GM23338 (cell line): ENCODE results near the gene KRT79. TPM values are rescaled to one million over a fixed set of nuclear protein-coding genes. Genes with fewer than 3 reads are reported as not detected.

Experiments used
- ATAC-seq: fragments of 200-7000 bp; cut with Tn5 transposase; 3 replicates; pipeline ENCODE4 v1.9.1; 2020
- DNase-seq: peaks from one replicate; pipeline ENCODE4 v3.0.0-alpha.2; 2015; ENCODE audit warnings: low spot score
- H2AFZ ChIP-seq: fragments of 200-600 bp; sonication (generic); 2 replicates; pipeline ENCODE4 v1.8.0; 2016; ENCODE audit warnings: antibody characterized with exemption, mild to moderate bottlenecking, moderate library complexity
- H3F3A ChIP-seq: fragments of 200-600 bp; sonication (generic); replicated peaks from 2 replicates; pipeline ENCODE4 v1.8.0; 2017; ENCODE audit warnings: antibody characterized with exemption, mixed run types, low read depth
- H3K27ac ChIP-seq: fragments of 200-600 bp; sonication (generic); 2 replicates; pipeline ENCODE4 v1.6.1; 2016; ENCODE audit warnings: low read depth
- H3K27me3 ChIP-seq: fragments of 200-600 bp; sonication (generic); 2 replicates; pipeline ENCODE4 v1.8.0; 2016; ENCODE audit warnings: mild to moderate bottlenecking, mixed run types, moderate library complexity; ENCODE audit not compliant: insufficient read depth
- H3K36me3 ChIP-seq: fragments of 200-600 bp; sonication (generic); 2 replicates; pipeline ENCODE4 v1.8.0; 2016; ENCODE audit warnings: mild to moderate bottlenecking; ENCODE audit not compliant: insufficient read depth
- H3K4me1 ChIP-seq: fragments of 200-600 bp; sonication (generic); 2 replicates; pipeline ENCODE4 v1.8.0; 2016; ENCODE audit warnings: mild to moderate bottlenecking, moderate library complexity; ENCODE audit not compliant: insufficient read depth
- H3K4me2 ChIP-seq: fragments of 200-600 bp; sonication (generic); 2 replicates; pipeline ENCODE4 v1.7.1; 2017; ENCODE audit warnings: mixed run types
- H3K4me3 ChIP-seq: fragments of 200-600 bp; sonication (generic); 2 replicates; pipeline ENCODE4 v1.6.1; 2016; ENCODE audit warnings: mixed run types
- H3K79me2 ChIP-seq: fragments of 200-600 bp; sonication (generic); replicated peaks from 2 replicates; pipeline ENCODE4 v1.8.0; 2017; ENCODE audit warnings: mild to moderate bottlenecking; ENCODE audit not compliant: insufficient read depth
- H3K9me2 ChIP-seq: fragments of 200-600 bp; sonication (generic); 2 replicates; pipeline ENCODE4 v1.8.0; 2017; ENCODE audit not compliant: insufficient read depth
- H4K20me1 ChIP-seq: fragments of 200-600 bp; sonication (generic); replicated peaks from 2 replicates; pipeline ENCODE4 v1.8.0; 2017; ENCODE audit warnings: mild to moderate bottlenecking; ENCODE audit not compliant: insufficient read depth
- H3K27ac Mint-ChIP-seq: 2 replicates; pipeline ENCODE4 v1.8.0; 2020; ENCODE audit warnings: inconsistent platforms, mild to moderate bottlenecking, moderate library complexity, mixed read lengths
- H3K27me3 Mint-ChIP-seq: 3 replicates; pipeline ENCODE4 v1.8.0; 2022; ENCODE audit warnings: low read depth, mild to moderate bottlenecking, moderate library complexity, mixed read lengths, inconsistent platforms; ENCODE audit not compliant: insufficient read depth, poor library complexity
- H3K36me3 Mint-ChIP-seq: 3 replicates; pipeline ENCODE4 v1.8.0; 2021; ENCODE audit warnings: low read depth, mild to moderate bottlenecking, inconsistent platforms, moderate library complexity, mixed read lengths
- H3K4me1 Mint-ChIP-seq: 3 replicates; pipeline ENCODE4 v1.8.0; 2020; ENCODE audit warnings: mild to moderate bottlenecking, inconsistent platforms, mixed read lengths
- H3K4me3 Mint-ChIP-seq: 3 replicates; pipeline ENCODE4 v1.8.0; 2021; ENCODE audit warnings: moderate library complexity, mild to moderate bottlenecking, inconsistent platforms, mixed read lengths
- H3K9me3 Mint-ChIP-seq: 3 replicates; pipeline ENCODE4 v1.8.0; 2020; ENCODE audit warnings: moderate library complexity, mild to moderate bottlenecking, inconsistent platforms, mixed read lengths
- CREB1 ChIP-seq: fragments of 250-450 bp; sonication (Bioruptor Pico); IDR thresholded peaks from 2 replicates; pipeline ENCODE4 v1.5.0; 2020; ENCODE audit warnings: low read depth, mild to moderate bottlenecking, moderate library complexity
- EZH2 ChIP-seq: fragments of 200-600 bp; sonication (generic); IDR thresholded peaks from one replicate; pipeline ENCODE4 v1.8.0; 2017; ENCODE audit warnings: antibody characterized with exemption, mild to moderate bottlenecking, low read depth; ENCODE audit not compliant: unreplicated experiment
- EZH2phosphoT487 ChIP-seq: fragments of 200-600 bp; sonication (generic); IDR thresholded peaks from one replicate; pipeline ENCODE4 v1.8.1; 2018; ENCODE audit warnings: antibody characterized with exemption; ENCODE audit not compliant: unreplicated experiment
- POLR2AphosphoS5 ChIP-seq: IDR thresholded peaks from 2 replicates; pipeline ENCODE4 v1.6.1; 2016; ENCODE audit warnings: antibody characterized with exemption, low read depth
- STAT1 ChIP-seq: IDR thresholded peaks from one replicate; pipeline ENCODE4 v1.6.1; 2016; ENCODE audit warnings: antibody characterized with exemption; ENCODE audit not compliant: unreplicated experiment
- ZNF114 ChIP-seq: fragments of 250-450 bp; sonication (Bioruptor Pico); IDR thresholded peaks from 2 replicates; pipeline ENCODE4 v1.5.0; 2020; ENCODE audit warnings: mild to moderate bottlenecking, moderate library complexity
- ZNF331 ChIP-seq: fragments of 250-450 bp; sonication (Bioruptor Pico); IDR thresholded peaks from 2 replicates; pipeline ENCODE4 v1.5.0; 2020; ENCODE audit warnings: low read depth, mild to moderate bottlenecking, moderate library complexity
- polyA plus RNA-seq: library from polyadenylated mRNA; unstranded; fragments of >200 nt; fragmentation: Nextera tagmentation; extraction: Ambion mirVana; gene quantifications from 2 replicates; pipeline ENCODE4 v1.2.1, GENCODE V29; 2016
- total RNA-seq: library from RNA; depleted of rRNA; stranded (reverse); fragments of >200 nt; shearing (Covaris generic); gene quantifications from 2 replicates; pipeline ENCODE4 v1.2.3, GENCODE V29; 2014
- TF ChIP-seq, protein P1 (sequence below): IDR thresholded peaks from one replicate; pipeline ENCODE4 v1.6.1; 2018; ENCODE audit warnings: antibody characterized with exemption; ENCODE audit not compliant: unreplicated experiment
- TF ChIP-seq, protein P2 (sequence below), 2 experiments: fragments of 200-600 bp in 1 of 2; sonication (generic) in 1 of 2; conservative IDR thresholded peaks; 2 replicates each; pipeline versions ENCODE4 v1.5.1 to v1.6.1; 2016 to 2017; ENCODE audit warnings: antibody characterized with exemption in 2 of 2, low read depth in 2 of 2, mild to moderate bottlenecking in 2 of 2, moderate library complexity in 1 of 2
- TF ChIP-seq, protein P3 (sequence below): IDR thresholded peaks from 2 replicates; pipeline ENCODE4 v1.6.1; 2016; ENCODE audit warnings: antibody characterized with exemption

The KRT79 gene
- total and polyA plus RNA-seq, 2 experiments from 2014 or later: 0.21 TPM; not detected in 1

DNA sequence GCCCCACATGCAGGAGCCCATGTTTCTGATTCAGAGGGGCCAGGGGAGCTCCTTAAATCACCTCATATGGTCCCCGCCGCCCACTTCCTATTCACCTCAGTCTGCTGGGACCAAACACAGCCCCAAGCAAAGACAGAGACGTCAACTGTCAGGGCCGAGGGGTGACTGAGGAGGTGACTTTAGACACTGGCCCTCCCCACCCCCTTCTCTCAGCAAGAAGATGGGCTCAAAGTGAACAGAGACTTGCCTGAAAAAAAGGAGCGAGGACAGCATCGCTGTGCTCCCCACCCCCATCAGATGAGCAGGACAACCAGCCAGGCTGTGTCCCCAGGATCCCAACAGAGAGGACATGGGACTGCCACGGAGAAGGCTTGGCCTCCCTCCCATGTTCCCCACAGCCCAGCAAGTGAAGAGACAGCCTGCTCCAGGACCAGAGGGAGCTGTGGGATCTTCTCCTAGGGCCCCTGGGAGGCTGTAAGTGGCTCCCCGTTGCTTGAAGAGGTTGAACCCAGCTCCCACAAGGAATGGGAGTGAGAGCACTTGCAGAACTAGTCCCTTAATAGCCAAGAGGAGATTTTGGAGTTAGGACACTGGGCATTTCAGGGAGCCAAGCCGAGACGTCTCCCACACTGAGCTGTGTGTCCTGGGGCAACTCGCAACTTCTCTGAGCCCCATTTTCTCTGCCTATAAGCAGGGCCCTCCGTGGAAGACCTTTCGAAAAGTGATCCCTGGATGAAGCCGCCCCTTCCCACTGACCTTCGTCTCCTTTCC, 1.3 kb upstream of the KRT79 start (continued):
- TF ChIP-seq POLR2AphosphoS5 (no peak), ZNF331 (no peak), CREB1 (no peak), EZH2 (no peak), ZNF114 (CRISPR knock-in tag) (no peak), STAT1 (no peak)
- TF ChIP-seq, protein P1, sequence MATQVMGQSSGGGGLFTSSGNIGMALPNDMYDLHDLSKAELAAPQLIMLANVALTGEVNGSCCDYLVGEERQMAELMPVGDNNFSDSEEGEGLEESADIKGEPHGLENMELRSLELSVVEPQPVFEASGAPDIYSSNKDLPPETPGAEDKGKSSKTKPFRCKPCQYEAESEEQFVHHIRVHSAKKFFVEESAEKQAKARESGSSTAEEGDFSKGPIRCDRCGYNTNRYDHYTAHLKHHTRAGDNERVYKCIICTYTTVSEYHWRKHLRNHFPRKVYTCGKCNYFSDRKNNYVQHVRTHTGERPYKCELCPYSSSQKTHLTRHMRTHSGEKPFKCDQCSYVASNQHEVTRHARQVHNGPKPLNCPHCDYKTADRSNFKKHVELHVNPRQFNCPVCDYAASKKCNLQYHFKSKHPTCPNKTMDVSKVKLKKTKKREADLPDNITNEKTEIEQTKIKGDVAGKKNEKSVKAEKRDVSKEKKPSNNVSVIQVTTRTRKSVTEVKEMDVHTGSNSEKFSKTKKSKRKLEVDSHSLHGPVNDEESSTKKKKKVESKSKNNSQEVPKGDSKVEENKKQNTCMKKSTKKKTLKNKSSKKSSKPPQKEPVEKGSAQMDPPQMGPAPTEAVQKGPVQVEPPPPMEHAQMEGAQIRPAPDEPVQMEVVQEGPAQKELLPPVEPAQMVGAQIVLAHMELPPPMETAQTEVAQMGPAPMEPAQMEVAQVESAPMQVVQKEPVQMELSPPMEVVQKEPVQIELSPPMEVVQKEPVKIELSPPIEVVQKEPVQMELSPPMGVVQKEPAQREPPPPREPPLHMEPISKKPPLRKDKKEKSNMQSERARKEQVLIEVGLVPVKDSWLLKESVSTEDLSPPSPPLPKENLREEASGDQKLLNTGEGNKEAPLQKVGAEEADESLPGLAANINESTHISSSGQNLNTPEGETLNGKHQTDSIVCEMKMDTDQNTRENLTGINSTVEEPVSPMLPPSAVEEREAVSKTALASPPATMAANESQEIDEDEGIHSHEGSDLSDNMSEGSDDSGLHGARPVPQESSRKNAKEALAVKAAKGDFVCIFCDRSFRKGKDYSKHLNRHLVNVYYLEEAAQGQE: no peak

DNA sequence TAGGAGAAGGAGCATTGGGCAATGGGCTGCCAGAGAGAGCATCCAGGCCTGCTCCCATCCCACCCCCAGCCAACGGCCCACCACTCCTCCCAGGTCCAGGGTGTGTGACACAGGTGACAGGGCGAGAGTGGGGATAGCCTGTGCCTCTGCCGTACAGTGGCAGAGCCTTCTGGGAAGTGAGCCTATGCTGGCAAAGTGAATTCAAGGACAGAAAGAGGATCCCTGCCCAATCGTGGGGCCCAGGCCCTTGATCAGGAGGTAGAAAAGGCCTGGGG, 553 bp upstream of the KRT79 start:
- H3K4me1 ChIP-seq: no peaks in the 10 kb centered on the region
- no peak for DNase-seq
- no peaks in the 10 kb centered on the region for H3K36me3 ChIP-seq
- no peak overlapping the region for H2AFZ ChIP-seq
- ATAC-seq: no peak
- H3K79me2 ChIP-seq: no peaks in the 10 kb centered on the region
- H3K27me3 ChIP-seq: no peaks in the 10 kb centered on the region
- Mint-ChIP-seq H3K27me3 (peaks cover 11% of the 10 kb centered on the region), H3K4me1 (no peaks in the 10 kb centered on the region; the same call in 2 of the 3 replicates), H3K9me3 (no peaks in the 10 kb centered on the region), H3K27ac (no peak overlapping the region), H3K4me3 (no peak overlapping the region), H3K36me3 (no peaks in the 10 kb centered on the region)
- no peak overlapping the region for H3K4me3 ChIP-seq
- H3F3A ChIP-seq: no peaks in the 10 kb centered on the region
- no peaks in the 10 kb centered on the region for H3K9me2 ChIP-seq
- no peak overlapping the region for H3K27ac ChIP-seq
- no peaks in the 10 kb centered on the region for H4K20me1 ChIP-seq
- no peak overlapping the region for H3K4me2 ChIP-seq
- no peak for TF ChIP-seq ZNF114 (CRISPR knock-in tag)
- TF ChIP-seq, protein P2, sequence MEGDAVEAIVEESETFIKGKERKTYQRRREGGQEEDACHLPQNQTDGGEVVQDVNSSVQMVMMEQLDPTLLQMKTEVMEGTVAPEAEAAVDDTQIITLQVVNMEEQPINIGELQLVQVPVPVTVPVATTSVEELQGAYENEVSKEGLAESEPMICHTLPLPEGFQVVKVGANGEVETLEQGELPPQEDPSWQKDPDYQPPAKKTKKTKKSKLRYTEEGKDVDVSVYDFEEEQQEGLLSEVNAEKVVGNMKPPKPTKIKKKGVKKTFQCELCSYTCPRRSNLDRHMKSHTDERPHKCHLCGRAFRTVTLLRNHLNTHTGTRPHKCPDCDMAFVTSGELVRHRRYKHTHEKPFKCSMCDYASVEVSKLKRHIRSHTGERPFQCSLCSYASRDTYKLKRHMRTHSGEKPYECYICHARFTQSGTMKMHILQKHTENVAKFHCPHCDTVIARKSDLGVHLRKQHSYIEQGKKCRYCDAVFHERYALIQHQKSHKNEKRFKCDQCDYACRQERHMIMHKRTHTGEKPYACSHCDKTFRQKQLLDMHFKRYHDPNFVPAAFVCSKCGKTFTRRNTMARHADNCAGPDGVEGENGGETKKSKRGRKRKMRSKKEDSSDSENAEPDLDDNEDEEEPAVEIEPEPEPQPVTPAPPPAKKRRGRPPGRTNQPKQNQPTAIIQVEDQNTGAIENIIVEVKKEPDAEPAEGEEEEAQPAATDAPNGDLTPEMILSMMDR (conservative IDR thresholded peaks at IDR 0.05; ENCODE audit: low read depth in 2 of 2): no peak
- no peak for TF ChIP-seq EZH2phosphoT487
- TF ChIP-seq POLR2AphosphoS5: no peak
- TF ChIP-seq, protein P3, sequence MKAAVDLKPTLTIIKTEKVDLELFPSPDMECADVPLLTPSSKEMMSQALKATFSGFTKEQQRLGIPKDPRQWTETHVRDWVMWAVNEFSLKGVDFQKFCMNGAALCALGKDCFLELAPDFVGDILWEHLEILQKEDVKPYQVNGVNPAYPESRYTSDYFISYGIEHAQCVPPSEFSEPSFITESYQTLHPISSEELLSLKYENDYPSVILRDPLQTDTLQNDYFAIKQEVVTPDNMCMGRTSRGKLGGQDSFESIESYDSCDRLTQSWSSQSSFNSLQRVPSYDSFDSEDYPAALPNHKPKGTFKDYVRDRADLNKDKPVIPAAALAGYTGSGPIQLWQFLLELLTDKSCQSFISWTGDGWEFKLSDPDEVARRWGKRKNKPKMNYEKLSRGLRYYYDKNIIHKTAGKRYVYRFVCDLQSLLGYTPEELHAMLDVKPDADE: no peak
- TF ChIP-seq EZH2: no peak
- TF ChIP-seq STAT1: no peak
- TF ChIP-seq, protein P1: no peak
- no peak for TF ChIP-seq CREB1
